ENCODE results near the gene SYK. TPM values are rescaled to one million over a fixed set of nuclear protein-coding genes. Genes with fewer than 3 reads are reported as not detected.

The SYK gene
- total and polyA plus RNA-seq, 2 experiments from 2014 or later = not detected

DNA sequence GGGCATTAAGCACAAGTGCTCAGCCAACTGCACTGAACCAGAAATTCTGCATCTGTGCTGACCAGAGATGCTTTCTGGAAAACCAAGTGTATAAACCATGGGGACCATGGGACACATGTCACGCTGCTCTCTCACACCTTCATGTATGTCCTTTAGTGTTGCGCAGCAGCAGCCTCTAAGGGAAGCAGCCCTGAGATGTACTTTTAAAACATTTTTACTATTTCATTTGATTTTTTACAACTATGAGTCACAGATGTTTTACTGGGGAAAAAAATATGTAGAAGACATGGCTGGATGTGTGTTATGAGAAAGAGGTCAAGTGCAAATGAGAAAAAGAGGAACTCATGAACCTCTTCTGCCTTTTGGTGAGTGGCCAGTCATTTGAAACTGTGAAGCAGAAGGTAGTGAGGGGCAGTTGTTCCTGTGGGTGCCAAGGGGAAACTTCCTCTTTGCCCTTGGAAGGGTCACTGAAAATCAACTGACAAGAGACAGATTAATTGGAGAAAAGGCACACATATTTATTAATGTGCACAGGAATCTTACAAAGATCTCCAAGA lies 31.4 kb upstream of the SYK start:
- Histone ChIP-seq H3K36me3 (no peaks in the 10 kb centered on the region), H3K9me3 (ENCODE audit: low read depth) (no peaks in the 10 kb centered on the region), H3K27ac (no peak overlapping the region), H3K27me3 (no peaks in the 10 kb centered on the region), H3K4me3 (no peak overlapping the region), H3K4me1 (ENCODE audit: low read depth) (no peaks in the 10 kb centered on the region)
- TF ChIP-seq, protein P1, sequence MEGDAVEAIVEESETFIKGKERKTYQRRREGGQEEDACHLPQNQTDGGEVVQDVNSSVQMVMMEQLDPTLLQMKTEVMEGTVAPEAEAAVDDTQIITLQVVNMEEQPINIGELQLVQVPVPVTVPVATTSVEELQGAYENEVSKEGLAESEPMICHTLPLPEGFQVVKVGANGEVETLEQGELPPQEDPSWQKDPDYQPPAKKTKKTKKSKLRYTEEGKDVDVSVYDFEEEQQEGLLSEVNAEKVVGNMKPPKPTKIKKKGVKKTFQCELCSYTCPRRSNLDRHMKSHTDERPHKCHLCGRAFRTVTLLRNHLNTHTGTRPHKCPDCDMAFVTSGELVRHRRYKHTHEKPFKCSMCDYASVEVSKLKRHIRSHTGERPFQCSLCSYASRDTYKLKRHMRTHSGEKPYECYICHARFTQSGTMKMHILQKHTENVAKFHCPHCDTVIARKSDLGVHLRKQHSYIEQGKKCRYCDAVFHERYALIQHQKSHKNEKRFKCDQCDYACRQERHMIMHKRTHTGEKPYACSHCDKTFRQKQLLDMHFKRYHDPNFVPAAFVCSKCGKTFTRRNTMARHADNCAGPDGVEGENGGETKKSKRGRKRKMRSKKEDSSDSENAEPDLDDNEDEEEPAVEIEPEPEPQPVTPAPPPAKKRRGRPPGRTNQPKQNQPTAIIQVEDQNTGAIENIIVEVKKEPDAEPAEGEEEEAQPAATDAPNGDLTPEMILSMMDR (IDR thresholded peaks at IDR 0.05; ENCODE audit: low read depth, low read length) = no peak
- DNase-seq (ENCODE audit: low read depth in 1 of 2, low spot score in 1 of 2) = no peak

DNA sequence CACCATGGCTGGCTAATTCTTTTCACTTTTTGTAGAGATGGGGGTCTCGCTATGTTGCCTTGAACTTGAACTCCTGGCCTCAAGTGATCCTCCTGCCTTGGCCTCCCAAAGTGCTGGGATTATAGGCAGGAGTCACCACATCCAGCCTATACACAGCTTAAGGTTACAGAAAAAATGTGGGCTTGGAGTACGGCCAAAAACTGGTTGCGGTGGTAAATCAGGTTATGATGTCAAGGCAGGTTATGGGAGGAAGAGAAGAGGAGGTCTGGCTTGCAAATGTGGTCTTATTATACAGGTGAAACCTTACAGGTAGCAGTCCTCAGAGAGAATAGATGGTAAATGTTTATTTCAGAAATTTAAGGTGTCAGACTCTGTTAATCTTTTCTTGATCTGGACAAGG lies 30.7 kb upstream of the SYK start:
- Histone ChIP-seq H3K27me3 (no peaks in the 10 kb centered on the region), H3K4me1 (ENCODE audit: low read depth) (no peaks in the 10 kb centered on the region), H3K9me3 (ENCODE audit: low read depth) (no peaks in the 10 kb centered on the region), H3K4me3 (no peak overlapping the region), H3K36me3 (no peaks in the 10 kb centered on the region), H3K27ac (no peak overlapping the region)
- DNase-seq (ENCODE audit: low read depth in 1 of 2, low spot score in 1 of 2) = no peak
- TF ChIP-seq, protein P1 (IDR thresholded peaks at IDR 0.05; ENCODE audit: low read depth, low read length) = no peak

DNA sequence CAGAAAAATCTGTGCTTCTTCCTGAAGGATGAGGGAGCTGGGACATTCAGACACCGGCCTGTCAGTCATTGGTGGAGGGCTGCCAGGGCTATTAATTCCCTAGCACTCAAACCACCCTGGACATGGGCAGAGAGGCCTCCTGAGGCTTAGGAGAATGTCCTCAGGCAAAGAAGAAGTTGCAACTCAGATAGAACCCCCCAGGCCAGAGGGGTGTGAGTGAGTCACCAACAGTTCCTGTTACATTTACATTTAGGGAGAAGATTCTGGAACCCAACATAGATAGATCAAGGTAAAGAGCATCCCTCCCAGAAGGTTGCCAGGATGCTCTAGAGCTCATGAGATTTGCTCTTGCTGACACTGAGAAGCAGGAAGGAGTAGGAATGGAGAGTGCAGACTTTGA lies 29.2 kb upstream of the SYK start:
- H3K4me3 ChIP-seq = no peak overlapping the region

DNA sequence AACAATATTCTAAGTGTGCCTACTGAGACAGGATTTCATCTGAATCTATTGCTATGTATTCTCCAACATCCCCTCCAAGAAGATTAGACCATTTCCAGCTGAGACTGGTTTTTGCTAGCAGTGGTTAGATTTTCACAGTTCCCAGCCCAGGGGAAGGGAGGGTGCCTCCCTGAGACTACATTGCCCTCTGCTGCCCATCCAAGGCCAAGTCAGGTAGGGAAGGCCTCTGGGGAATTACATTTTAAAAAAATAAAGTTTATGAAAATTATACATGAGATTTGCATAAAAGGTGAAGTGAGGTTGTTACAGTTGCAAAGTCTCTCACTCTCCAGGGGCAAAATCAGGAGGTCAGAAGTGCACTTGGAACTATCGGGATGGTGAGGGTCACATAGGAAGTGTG lies 28.0 kb upstream of the SYK start:
- H3K4me1 ChIP-seq (ENCODE audit: low read depth) = no peaks in the 10 kb centered on the region
- no peak overlapping the region for H3K4me3 ChIP-seq
- peak in 1 of 2 donors; percentile 53 for DNase-seq (ENCODE audit: low read depth in 1 of 2, low spot score in 1 of 2)
- no peaks in the 10 kb centered on the region for H3K27me3 ChIP-seq
- H3K36me3 ChIP-seq = no peaks in the 10 kb centered on the region
- TF ChIP-seq, protein P1 (IDR thresholded peaks at IDR 0.05; ENCODE audit: low read depth, low read length) = no peak
- no peaks in the 10 kb centered on the region for H3K9me3 ChIP-seq (ENCODE audit: low read depth)
- H3K27ac ChIP-seq = no peak overlapping the region

More for the DNA sequence above, 29.2 kb upstream of the SYK start:
- Histone ChIP-seq H3K4me1 (ENCODE audit: low read depth) (no peaks in the 10 kb centered on the region), H3K36me3 (no peaks in the 10 kb centered on the region), H3K27me3 (no peaks in the 10 kb centered on the region), H3K27ac (no peak overlapping the region), H3K9me3 (ENCODE audit: low read depth) (no peaks in the 10 kb centered on the region)
- TF ChIP-seq, protein P1 (IDR thresholded peaks at IDR 0.05; ENCODE audit: low read depth, low read length) = no peak
- no peak for DNase-seq (ENCODE audit: low read depth in 1 of 2, low spot score in 1 of 2)

DNA sequence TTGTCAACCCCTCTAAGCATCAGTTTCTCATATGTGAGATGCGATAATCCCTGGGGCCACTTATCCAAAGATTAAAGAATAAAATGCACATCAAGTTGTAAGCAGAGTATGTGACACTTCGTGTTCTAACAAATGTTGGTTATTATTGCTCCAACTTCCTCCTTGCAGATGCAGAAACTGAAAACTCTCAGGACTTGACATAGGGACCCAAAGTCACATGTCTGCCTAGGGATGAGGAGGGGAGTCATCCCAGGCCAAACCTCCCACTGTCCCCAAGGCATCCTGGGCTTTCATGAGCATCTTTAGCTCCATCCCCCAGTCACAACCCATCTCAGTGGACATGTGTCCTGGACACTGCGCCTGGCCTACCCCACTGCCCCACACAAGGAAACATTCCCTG lies 27.5 kb upstream of the SYK start:
- TF ChIP-seq, protein P1 (IDR thresholded peaks at IDR 0.05; ENCODE audit: low read depth, low read length) = no peak
- Histone ChIP-seq H3K4me1 (ENCODE audit: low read depth) (no peaks in the 10 kb centered on the region), H3K27me3 (no peaks in the 10 kb centered on the region), H3K36me3 (no peaks in the 10 kb centered on the region), H3K27ac (no peak overlapping the region), H3K4me3 (no peak overlapping the region), H3K9me3 (ENCODE audit: low read depth) (no peaks in the 10 kb centered on the region)
- DNase-seq (ENCODE audit: low read depth in 1 of 2, low spot score in 1 of 2) = no peak
